T-helper 2 cell treated with Interferon-gamma antibody and Interleukin-4, amounts not matched to agents 5 μg/mL and 100 μg/mL, for 36 hours (primary cell): Measurements from ENCODE around the gene MAG.

ENCODE experiments used
- DNase-seq: peaks from one replicate; pipeline ENCODE4 v3.0.0; 2021; ENCODE audit warnings: low spot score
- H3K27ac Mint-ChIP-seq: one replicate; pipeline ENCODE4 v1.8.0; 2021; ENCODE audit warnings: mild to moderate bottlenecking, mixed read lengths
- H3K27me3 Mint-ChIP-seq: one replicate; pipeline ENCODE4 v1.8.0; 2021; ENCODE audit warnings: low read depth, mixed read lengths
- H3K36me3 Mint-ChIP-seq: one replicate; pipeline ENCODE4 v1.8.0; 2021; ENCODE audit warnings: low read depth, mixed read lengths
- H3K4me1 Mint-ChIP-seq: one replicate; pipeline ENCODE4 v1.8.0; 2021; ENCODE audit warnings: low read depth, mixed read lengths
- H3K4me3 Mint-ChIP-seq: one replicate; pipeline ENCODE4 v1.8.0; 2022; ENCODE audit warnings: mild to moderate bottlenecking, moderate library complexity, mixed read lengths
- H3K9me3 Mint-ChIP-seq: one replicate; pipeline ENCODE4 v1.8.0; 2021; ENCODE audit warnings: mixed read lengths

MAG gene

DNA sequence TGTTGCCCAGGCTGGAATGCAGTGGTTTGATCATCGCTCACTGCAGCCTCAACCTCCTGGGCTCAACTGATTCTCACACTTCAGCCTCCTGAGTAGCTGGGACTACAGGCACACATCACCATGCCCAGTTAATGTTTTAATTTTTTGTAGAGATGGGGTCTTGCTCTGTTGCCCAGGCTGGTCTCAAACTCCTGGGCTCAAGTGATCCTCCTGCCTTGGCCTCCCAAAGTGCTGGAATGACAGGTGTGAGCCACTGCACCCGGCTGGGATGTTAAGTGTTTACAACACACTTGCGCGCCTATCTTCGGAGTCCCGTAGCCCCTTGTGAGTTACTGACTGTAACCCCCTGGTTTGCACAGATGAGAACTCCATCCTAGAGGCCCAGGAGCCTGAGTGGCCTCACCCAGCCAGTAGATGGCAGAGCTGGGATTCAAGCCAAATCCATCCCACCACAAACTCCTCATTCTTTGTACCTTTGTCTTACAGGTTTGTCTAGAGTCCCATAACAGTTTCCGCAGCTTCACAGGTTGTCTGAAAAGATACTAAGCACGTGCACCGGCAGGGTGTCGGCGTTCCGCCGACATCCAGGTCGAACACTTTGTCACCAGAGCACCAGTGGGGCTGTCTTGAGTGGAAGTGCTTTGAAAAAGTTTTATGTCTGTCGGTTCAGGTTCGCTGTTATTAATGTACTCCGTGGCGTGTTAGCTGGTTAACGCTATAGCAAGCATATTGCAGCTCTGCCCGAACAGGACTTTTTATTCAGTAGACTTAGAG is 14.7 kb downstream of the MAG start:
- Mint-ChIP-seq H3K4me1 (peaks cover 2% of the 10 kb centered on the region), H3K4me3 (no peak overlapping the region), H3K27me3 (no peaks in the 10 kb centered on the region), H3K36me3 (no peaks in the 10 kb centered on the region), H3K9me3 (no peaks in the 10 kb centered on the region), H3K27ac (no peak overlapping the region)
- no peak for DNase-seq

DNA sequence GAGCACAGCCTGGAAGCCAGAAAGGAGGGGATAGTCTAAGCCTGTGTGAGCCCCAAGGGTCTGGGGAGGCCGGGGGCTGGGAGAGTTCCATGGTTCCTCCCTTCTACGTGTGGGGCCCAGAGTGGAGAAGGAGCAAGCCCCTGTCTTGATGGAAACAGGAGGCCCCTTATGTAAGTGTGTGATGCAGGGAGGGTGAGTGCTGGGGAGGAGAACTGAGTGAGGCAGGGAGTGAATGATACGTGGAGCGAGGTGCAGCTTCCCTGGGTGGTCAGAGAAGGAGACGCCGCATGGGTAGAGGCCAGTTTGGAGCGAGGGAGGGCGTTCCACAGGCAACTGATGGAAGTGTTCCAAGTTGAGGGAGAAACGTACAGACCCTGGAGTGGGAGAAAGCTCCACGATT is 16.0 kb downstream of the MAG start:
- no peak for DNase-seq
- peaks cover 2% of the 10 kb centered on the region for H3K4me1 Mint-ChIP-seq
- H3K9me3 Mint-ChIP-seq = no peaks in the 10 kb centered on the region
- H3K36me3 Mint-ChIP-seq = no peaks in the 10 kb centered on the region
- H3K27ac Mint-ChIP-seq = no peak overlapping the region
- H3K27me3 Mint-ChIP-seq = no peaks in the 10 kb centered on the region
- H3K4me3 Mint-ChIP-seq = no peak overlapping the region

DNA sequence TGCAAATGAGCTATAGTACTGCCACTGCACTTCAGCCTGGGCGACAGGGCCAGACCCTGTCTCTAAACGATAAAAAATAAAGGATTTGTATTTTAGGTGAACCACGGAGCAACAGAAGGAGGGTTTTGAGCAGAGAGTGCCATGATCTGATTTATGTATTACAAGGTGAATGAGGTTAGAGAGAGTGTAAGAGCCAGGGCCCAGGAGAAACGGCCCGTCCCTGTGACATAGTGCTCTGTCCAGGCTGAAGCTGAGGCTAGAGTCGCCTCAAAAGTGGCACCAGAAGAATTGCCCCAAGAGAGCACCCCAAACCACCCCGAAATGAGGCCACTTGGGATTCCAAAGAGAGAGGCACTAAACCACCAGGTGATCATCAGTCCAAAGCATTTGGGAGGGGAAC is 16.9 kb downstream of the MAG start:
- H3K4me3 Mint-ChIP-seq = no peak overlapping the region
- H3K9me3 Mint-ChIP-seq = no peaks in the 10 kb centered on the region
- DNase-seq = no peak
- H3K36me3 Mint-ChIP-seq = no peaks in the 10 kb centered on the region
- peaks cover 2% of the 10 kb centered on the region for H3K4me1 Mint-ChIP-seq
- H3K27me3 Mint-ChIP-seq = no peaks in the 10 kb centered on the region
- H3K27ac Mint-ChIP-seq = no peak overlapping the region

DNA sequence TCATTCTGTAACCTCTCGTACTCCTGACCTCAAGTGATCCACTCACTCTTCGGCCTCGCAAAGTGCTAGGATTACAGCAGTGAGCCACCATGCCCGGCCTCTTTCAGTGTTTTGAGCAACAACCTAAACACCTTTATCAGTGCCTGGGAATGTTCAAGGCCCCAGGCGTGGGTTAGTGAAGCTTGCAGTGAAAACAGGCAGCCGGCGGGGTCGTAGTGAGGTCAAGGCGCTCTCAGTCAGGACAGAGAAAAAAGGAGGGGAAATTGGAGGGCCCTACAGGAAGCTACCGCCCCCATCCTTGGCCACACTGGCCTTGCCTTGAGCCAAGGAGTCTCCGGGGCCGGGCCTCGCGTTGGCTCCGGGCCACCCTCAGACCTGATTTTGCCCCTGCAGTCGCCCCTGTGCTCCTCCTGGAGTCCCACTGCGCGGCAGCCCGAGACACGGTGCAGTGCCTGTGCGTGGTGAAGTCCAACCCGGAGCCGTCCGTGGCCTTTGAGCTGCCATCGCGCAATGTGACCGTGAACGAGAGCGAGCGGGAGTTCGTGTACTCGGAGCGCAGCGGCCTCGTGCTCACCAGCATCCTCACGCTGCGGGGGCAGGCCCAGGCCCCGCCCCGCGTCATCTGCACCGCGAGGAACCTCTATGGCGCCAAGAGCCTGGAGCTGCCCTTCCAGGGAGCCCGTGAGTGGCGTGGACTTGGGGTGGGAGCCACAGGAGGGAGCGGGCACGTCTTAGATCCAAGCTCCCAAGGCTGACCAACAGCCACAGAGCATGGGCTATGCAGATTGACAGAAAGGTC is 17.7 kb downstream of the MAG start:
- Mint-ChIP-seq H3K27me3 (no peaks in the 10 kb centered on the region), H3K9me3 (no peaks in the 10 kb centered on the region), H3K36me3 (no peaks in the 10 kb centered on the region), H3K4me1 (peaks cover 2% of the 10 kb centered on the region), H3K27ac (no peak overlapping the region), H3K4me3 (no peak overlapping the region)
- DNase-seq = no peak

DNA sequence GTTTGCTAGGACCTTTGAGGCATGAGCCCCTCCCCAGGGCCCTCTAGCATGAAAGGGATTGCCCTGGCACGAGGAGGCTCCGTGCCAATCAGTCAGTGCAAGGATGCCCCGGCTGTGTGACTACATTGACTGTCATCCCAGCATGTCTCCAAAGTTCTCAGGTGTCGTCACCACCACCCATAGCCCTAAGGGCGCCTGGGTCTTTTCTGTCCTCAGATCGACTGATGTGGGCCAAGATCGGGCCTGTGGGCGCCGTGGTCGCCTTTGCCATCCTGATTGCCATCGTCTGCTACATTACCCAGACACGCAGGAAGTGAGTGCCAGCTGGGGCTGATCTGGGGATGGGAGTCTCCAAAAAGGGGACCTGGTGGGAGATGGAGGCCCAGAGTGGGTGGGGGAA is 18.4 kb downstream of the MAG start:
- Mint-ChIP-seq H3K4me1 (peaks cover 2% of the 10 kb centered on the region), H3K27me3 (no peaks in the 10 kb centered on the region), H3K36me3 (no peaks in the 10 kb centered on the region), H3K27ac (no peak overlapping the region), H3K9me3 (no peaks in the 10 kb centered on the region), H3K4me3 (no peak overlapping the region)
- DNase-seq = no peak

GRCh38 chr19:35310811-35311465 is 19.0 kb downstream of the MAG start:
- no peak overlapping the region for H3K27ac Mint-ChIP-seq
- H3K9me3 Mint-ChIP-seq = no peaks in the 10 kb centered on the region
- H3K4me3 Mint-ChIP-seq = no peak overlapping the region
- no peaks in the 10 kb centered on the region for H3K36me3 Mint-ChIP-seq
- peaks cover 2% of the 10 kb centered on the region for H3K4me1 Mint-ChIP-seq
- no peak for DNase-seq
- no peaks in the 10 kb centered on the region for H3K27me3 Mint-ChIP-seq

GRCh38 chr19:35311901-35312665 is 20.1 kb downstream of the MAG start:
- H3K27ac Mint-ChIP-seq = no peak overlapping the region
- H3K36me3 Mint-ChIP-seq = no peaks in the 10 kb centered on the region
- no peak overlapping the region for H3K4me3 Mint-ChIP-seq
- DNase-seq = no peak
- no peaks in the 10 kb centered on the region for H3K9me3 Mint-ChIP-seq
- peaks cover 2% of the 10 kb centered on the region for H3K4me1 Mint-ChIP-seq
- no peaks in the 10 kb centered on the region for H3K27me3 Mint-ChIP-seq

DNA sequence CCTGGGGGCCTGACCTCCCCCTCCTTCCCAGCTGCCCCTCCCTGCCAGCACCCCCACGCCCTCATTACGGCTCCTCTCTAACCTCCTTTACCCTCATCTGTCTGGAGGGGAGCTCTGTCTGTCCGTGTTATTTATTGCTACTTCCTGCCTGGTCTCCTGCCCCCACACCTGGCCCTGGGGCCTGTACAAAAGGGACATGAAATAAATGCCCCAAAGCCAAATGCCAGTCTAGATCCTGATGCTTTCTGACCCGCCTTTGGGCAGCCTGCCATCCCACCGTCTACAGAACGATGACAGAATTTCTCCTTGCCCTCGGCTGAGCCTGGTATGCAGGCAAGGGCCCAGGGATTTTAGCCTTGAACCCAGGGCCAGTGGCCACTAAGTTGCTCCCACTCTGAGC is 21.6 kb downstream of the MAG start:
- Mint-ChIP-seq H3K9me3 (no peaks in the 10 kb centered on the region), H3K36me3 (no peaks in the 10 kb centered on the region), H3K27me3 (no peaks in the 10 kb centered on the region), H3K27ac (no peak overlapping the region), H3K4me3 (no peak overlapping the region), H3K4me1 (peaks cover 4% of the 10 kb centered on the region)
- no peak for DNase-seq

GRCh38 chr19:35314031-35314430 is 22.1 kb downstream of the MAG start:
- no peak overlapping the region for H3K4me3 Mint-ChIP-seq
- no peak overlapping the region for H3K27ac Mint-ChIP-seq
- H3K36me3 Mint-ChIP-seq = no peaks in the 10 kb centered on the region
- H3K27me3 Mint-ChIP-seq = no peaks in the 10 kb centered on the region
- no peak for DNase-seq
- peaks cover 9% of the 10 kb centered on the region for H3K4me1 Mint-ChIP-seq
- H3K9me3 Mint-ChIP-seq = no peaks in the 10 kb centered on the region

- Mint-ChIP-seq H3K4me3 (no peak overlapping the region), H3K36me3 (no peaks in the 10 kb centered on the region), H3K27me3 (no peaks in the 10 kb centered on the region), H3K4me1 (peaks cover 9% of the 10 kb centered on the region), H3K27ac (no peak overlapping the region), H3K9me3 (no peaks in the 10 kb centered on the region)
- DNase-seq = no peak
These were observed 23.0 kb downstream of the MAG start for GRCh38 chr19:35314858-35315470.

- Mint-ChIP-seq H3K36me3 (no peaks in the 10 kb centered on the region), H3K27me3 (no peaks in the 10 kb centered on the region), H3K27ac (no peak overlapping the region), H3K4me1 (peaks cover 7% of the 10 kb centered on the region), H3K4me3 (no peak overlapping the region), H3K9me3 (no peaks in the 10 kb centered on the region)
- DNase-seq = no peak
These were observed 23.9 kb downstream of the MAG start for GRCh38 chr19:35315883-35316282.

DNA sequence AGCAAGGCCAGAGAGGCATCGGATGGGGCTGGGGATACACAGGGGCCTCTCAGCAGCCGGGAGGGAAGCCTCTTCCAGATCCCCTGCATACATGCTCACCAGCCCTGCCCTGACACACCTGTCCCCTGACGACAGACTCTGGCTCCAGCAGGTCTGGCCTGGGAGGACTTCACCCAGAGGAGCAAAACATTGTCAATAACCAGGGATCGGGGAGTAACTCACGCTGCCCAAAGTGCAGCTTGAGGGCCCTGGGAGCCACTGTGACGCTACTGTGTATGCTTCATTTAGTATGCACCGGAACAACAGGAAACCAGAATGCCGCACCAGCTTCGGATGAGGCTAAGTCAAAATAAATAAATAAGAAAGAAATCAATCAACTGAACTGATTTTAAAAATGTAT is 24.6 kb downstream of the MAG start:
- Mint-ChIP-seq H3K36me3 (no peaks in the 10 kb centered on the region), H3K4me1 (peaks cover 7% of the 10 kb centered on the region), H3K27me3 (no peaks in the 10 kb centered on the region), H3K27ac (no peak overlapping the region), H3K9me3 (no peaks in the 10 kb centered on the region), H3K4me3 (no peak overlapping the region)
- no peak for DNase-seq

GRCh38 chr19:35317464-35318043 is 25.6 kb downstream of the MAG start:
- Mint-ChIP-seq H3K36me3 (no peaks in the 10 kb centered on the region), H3K4me3 (no peak overlapping the region), H3K27me3 (no peaks in the 10 kb centered on the region), H3K4me1 (peaks cover 7% of the 10 kb centered on the region), H3K9me3 (no peaks in the 10 kb centered on the region), H3K27ac (no peak overlapping the region)
- no peak for DNase-seq
